C4-2B (cell line): ENCODE data around the gene PTGES.
A peak's percentile ranks its signal among the peaks of the same experiment; 100 is the strongest.

Experiments
- H3K27ac ChIP-seq: fragments of 450-650 bp; 2 replicates; pipeline ENCODE4 v1.5.1; 2017
- ZFX ChIP-seq: fragments of 450-650 bp; IDR thresholded peaks from 2 replicates; pipeline ENCODE4 v1.6.1; 2017
- TF ChIP-seq, protein P1 (sequence below): fragments of 450-650 bp; conservative IDR thresholded peaks from 2 replicates; pipeline ENCODE4 v1.5.1; 2017; ENCODE audit warnings: mild to moderate bottlenecking

PTGES gene

GRCh38 chr9:129739432-129739831 lies 13.4 kb downstream of the PTGES start:
- H3K27ac ChIP-seq = no peak overlapping the region
- TF ChIP-seq, protein P1, sequence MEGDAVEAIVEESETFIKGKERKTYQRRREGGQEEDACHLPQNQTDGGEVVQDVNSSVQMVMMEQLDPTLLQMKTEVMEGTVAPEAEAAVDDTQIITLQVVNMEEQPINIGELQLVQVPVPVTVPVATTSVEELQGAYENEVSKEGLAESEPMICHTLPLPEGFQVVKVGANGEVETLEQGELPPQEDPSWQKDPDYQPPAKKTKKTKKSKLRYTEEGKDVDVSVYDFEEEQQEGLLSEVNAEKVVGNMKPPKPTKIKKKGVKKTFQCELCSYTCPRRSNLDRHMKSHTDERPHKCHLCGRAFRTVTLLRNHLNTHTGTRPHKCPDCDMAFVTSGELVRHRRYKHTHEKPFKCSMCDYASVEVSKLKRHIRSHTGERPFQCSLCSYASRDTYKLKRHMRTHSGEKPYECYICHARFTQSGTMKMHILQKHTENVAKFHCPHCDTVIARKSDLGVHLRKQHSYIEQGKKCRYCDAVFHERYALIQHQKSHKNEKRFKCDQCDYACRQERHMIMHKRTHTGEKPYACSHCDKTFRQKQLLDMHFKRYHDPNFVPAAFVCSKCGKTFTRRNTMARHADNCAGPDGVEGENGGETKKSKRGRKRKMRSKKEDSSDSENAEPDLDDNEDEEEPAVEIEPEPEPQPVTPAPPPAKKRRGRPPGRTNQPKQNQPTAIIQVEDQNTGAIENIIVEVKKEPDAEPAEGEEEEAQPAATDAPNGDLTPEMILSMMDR = no peak
- no peak for TF ChIP-seq ZFX

DNA sequence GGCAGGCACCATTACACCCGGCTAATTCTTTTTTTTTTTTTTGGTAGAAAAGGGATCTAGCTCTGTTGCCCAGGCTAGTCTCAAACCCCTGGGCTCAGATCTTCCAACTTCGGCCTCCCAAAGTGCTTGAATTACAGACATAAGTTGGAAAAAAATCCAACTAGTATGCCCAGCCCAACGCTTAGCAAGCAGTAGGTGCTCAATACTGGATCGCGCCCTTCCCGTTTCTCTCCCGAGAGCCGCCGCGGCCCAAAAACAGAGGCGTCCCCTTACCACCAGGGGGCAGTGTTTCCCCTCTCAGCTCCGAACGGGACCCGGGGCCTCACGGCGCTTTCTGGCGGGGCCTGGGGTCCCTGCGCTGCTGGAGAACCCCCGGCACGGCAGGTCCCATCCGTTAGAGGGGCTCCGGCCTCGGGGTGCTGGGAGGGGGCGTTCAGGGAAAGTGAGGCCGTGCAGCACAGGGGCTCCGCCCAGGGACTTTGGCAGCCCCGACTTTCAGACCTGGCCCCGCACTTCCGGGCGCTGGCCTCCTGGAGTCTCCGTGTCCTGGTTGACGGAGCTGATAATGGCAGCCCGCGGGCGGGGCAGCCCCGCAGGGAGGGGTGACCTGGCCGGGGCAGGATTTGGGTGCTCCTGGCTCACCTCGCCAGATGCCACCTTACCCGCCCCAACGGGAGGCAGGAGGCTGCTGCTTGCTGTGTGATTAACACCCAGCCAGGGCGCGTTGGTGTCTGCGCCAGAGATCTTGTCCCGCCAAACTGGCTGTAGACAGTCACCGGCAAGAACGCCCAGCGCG lies 15.2 kb downstream of the PTGES start:
- H3K27ac ChIP-seq = peak overlapping the region; percentile 42
- TF ChIP-seq ZFX = no peak; the same call in 1 of the 2 replicates
- TF ChIP-seq, protein P1 = peak; percentile 97

- no peak overlapping the region for H3K27ac ChIP-seq
- TF ChIP-seq, protein P1 = no peak
- no peak for TF ChIP-seq ZFX
These were observed 16.5 kb downstream of the PTGES start for GRCh38 chr9:129736334-129736733.

GRCh38 chr9:129735546-129735945 lies 17.3 kb downstream of the PTGES start:
- no peak overlapping the region for H3K27ac ChIP-seq
- TF ChIP-seq, protein P1 = no peak
- TF ChIP-seq ZFX = no peak

- no peak overlapping the region for H3K27ac ChIP-seq
- TF ChIP-seq ZFX = no peak
- TF ChIP-seq, protein P1 = no peak
These were observed 19.2 kb downstream of the PTGES start for GRCh38 chr9:129733632-129733953.

DNA sequence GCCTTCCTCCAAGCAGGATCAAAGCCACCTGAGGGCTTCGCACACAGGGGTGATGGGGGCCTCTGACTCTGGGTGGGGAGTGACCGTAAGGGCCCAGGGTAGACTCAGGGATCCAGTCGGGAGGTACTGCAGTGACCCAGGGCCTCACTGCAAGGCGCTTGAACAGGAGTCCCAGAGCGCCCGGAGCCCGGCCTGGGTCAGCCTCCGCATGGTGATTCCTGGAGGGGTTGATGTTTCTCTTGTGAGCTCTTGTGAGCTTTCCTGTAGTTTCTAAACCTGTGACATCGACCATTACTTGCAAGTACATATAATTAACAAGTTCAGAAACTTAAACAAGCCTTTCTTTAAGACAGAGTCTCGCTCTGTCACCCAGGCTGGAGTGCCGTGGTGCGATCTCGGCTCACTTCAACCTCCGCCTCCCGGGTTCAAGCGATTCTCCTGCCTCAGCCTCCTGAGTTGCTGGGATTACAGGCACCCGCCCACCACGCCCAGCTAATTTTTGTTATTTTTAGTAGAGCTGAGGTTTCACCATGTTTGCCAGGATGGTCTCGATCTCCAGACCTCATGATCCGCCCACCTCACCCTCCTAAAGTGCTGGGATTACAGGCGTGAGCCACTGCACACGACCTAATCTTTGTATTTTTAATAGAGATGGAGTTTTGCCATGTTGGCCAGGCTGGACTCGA lies 19.8 kb downstream of the PTGES start:
- H3K27ac ChIP-seq = no peak overlapping the region
- TF ChIP-seq, protein P1 = no peak
- no peak for TF ChIP-seq ZFX

GRCh38 chr9:129732100-129732499 lies 20.7 kb downstream of the PTGES start:
- no peak for TF ChIP-seq ZFX
- TF ChIP-seq, protein P1 = no peak
- no peak overlapping the region for H3K27ac ChIP-seq
